DND-41 (cell line): ENCODE measurements around the gene MT1H.

Experiments
- ATAC-seq: fragments of 200-7000 bp; cut with Tn5 transposase; 3 replicates; pipeline ENCODE4 v1.9.1; 2021; ENCODE audit warnings: low read depth; ENCODE audit not compliant: insufficient read depth
- DNase-seq: peaks from one replicate; pipeline ENCODE4 v3.0.0-alpha.2; 2020
- H2AFZ ChIP-seq: 2 replicates; pipeline ENCODE4 v1.6.0; 2012; ENCODE audit warnings: low read depth, low read length
- H3K27ac ChIP-seq: 2 replicates; pipeline ENCODE4 v1.5.1; 2012; ENCODE audit warnings: low read length, inconsistent platforms
- H3K27me3 ChIP-seq: fragments of 200-600 bp; sonication (generic); 2 replicates; pipeline ENCODE4 v1.6.0; 2012; ENCODE audit warnings: low read length, mild to moderate bottlenecking, inconsistent platforms; ENCODE audit not compliant: insufficient read depth, poor library complexity
- H3K36me3 ChIP-seq: 2 replicates; pipeline ENCODE4 v1.5.1; 2012; ENCODE audit warnings: low read length, inconsistent platforms; ENCODE audit not compliant: insufficient read depth
- H3K4me1 ChIP-seq: 2 replicates; pipeline ENCODE4 v1.5.1; 2012; ENCODE audit warnings: mild to moderate bottlenecking, low read length; ENCODE audit not compliant: insufficient read depth
- H3K4me2 ChIP-seq: 2 replicates; pipeline ENCODE4 v1.6.0; 2012; ENCODE audit warnings: mild to moderate bottlenecking, moderate library complexity, low read length, inconsistent platforms; ENCODE audit not compliant: insufficient read depth
- H3K4me3 ChIP-seq, 2 experiments: fragments of 200-600 bp in 1 of 2; shearing (Covaris generic) in 1 of 2; 2 replicates each; pipeline ENCODE4 v1.5.1; 2012 to 2016; ENCODE audit warnings: inconsistent platforms in 2 of 2, low read length in 2 of 2, mild to moderate bottlenecking in 2 of 2, low read depth in 1 of 2, moderate library complexity in 1 of 2
- H3K79me2 ChIP-seq: 2 replicates; pipeline ENCODE4 v1.6.0; 2012; ENCODE audit warnings: low read length, inconsistent platforms; ENCODE audit not compliant: insufficient read depth
- H3K9ac ChIP-seq: 2 replicates; pipeline ENCODE4 v1.6.0; 2012; ENCODE audit warnings: low read depth, mild to moderate bottlenecking, inconsistent platforms, low read length, moderate library complexity
- H3K9me3 ChIP-seq: 2 replicates; pipeline ENCODE4 v1.5.1; 2012; ENCODE audit warnings: low read length, moderate library complexity, mild to moderate bottlenecking, inconsistent platforms; ENCODE audit not compliant: insufficient read depth, severe bottlenecking
- H4K20me1 ChIP-seq: 2 replicates; pipeline ENCODE4 v1.6.0; 2012; ENCODE audit warnings: low read length; ENCODE audit not compliant: insufficient read depth
- CTCF ChIP-seq: IDR thresholded peaks from 2 replicates; pipeline ENCODE4 v1.5.1; 2012; ENCODE audit warnings: borderline replicate concordance, low read length, moderate library complexity, mild to moderate bottlenecking; ENCODE audit not compliant: poor library complexity, severe bottlenecking; ENCODE audit errors: extremely low read depth
- EZH2 ChIP-seq: IDR thresholded peaks from 3 replicates; pipeline ENCODE4 v1.6.1; 2012; ENCODE audit warnings: borderline replicate concordance, low read depth, mild to moderate bottlenecking, moderate library complexity, low read length, inconsistent platforms; ENCODE audit not compliant: severe bottlenecking

Gene MT1H

GRCh38 chr16:56649820-56650219 is 19.8 kb upstream of the MT1H start:
- Histone ChIP-seq H3K4me3 (no peak overlapping the region), H4K20me1 (no peaks in the 10 kb centered on the region), H3K36me3 (no peaks in the 10 kb centered on the region), H2AFZ (no peak overlapping the region), H3K4me1 (no peaks in the 10 kb centered on the region), H3K27ac (no peak overlapping the region), H3K9me3 (no peaks in the 10 kb centered on the region), H3K79me2 (no peaks in the 10 kb centered on the region), H3K9ac (no peak overlapping the region), H3K4me2 (no peak overlapping the region), H3K27me3 (peaks cover 29% of the 10 kb centered on the region)
- ATAC-seq: no peak
- no peak for DNase-seq
- TF ChIP-seq EZH2 (no peak), CTCF (no peak)

GRCh38 chr16:56651586-56651985 is 18.0 kb upstream of the MT1H start, which contains the start of gene MT1B:
MT1B (plus strand) TSS chr16:56651886; CDS start chr16:56651954, 68 bp downstream.
- no peaks in the 10 kb centered on the region for H3K79me2 ChIP-seq
- H3K4me1 ChIP-seq: no peaks in the 10 kb centered on the region
- DNase-seq (no peak), ATAC-seq (no peak)
- H2AFZ ChIP-seq: no peak within 1 kb of the TSS
- H3K9me3 ChIP-seq: no peaks in the 10 kb centered on the region
- H3K36me3 ChIP-seq: no peaks in the 10 kb centered on the region
- H3K27ac ChIP-seq: no peak within 1 kb of the TSS
- TF ChIP-seq EZH2 (no peak), CTCF (no peak)
- H3K9ac ChIP-seq: no peak within 1 kb of the TSS
- no peak within 1 kb of the TSS for H3K4me2 ChIP-seq
- no peak within 1 kb of the TSS for H3K4me3 ChIP-seq
- H4K20me1 ChIP-seq: no peaks in the 10 kb centered on the region
- peaks cover 20% of the 10 kb centered on the region for H3K27me3 ChIP-seq

- no peak for ATAC-seq
Observed at GRCh38 chr16:56652600-56652999, 17.0 kb upstream of the MT1H start.

GRCh38 chr16:56653218-56653617 is 16.4 kb upstream of the MT1H start:
- no peak overlapping the region for H3K4me2 ChIP-seq
- H3K9ac ChIP-seq: no peak overlapping the region
- H3K79me2 ChIP-seq: no peaks in the 10 kb centered on the region
- H3K27ac ChIP-seq: no peak overlapping the region
- H2AFZ ChIP-seq: no peak overlapping the region
- peaks cover 32% of the 10 kb centered on the region for H3K27me3 ChIP-seq
- TF ChIP-seq CTCF (no peak), EZH2 (no peak)
- H3K4me1 ChIP-seq: no peaks in the 10 kb centered on the region
- no peaks in the 10 kb centered on the region for H3K9me3 ChIP-seq
- DNase-seq (no peak), ATAC-seq (no peak)
- H3K36me3 ChIP-seq: no peaks in the 10 kb centered on the region
- H4K20me1 ChIP-seq: no peaks in the 10 kb centered on the region
- no peak overlapping the region for H3K4me3 ChIP-seq

More at GRCh38 chr16:56652600-56652999, 17.0 kb upstream of the MT1H start:
- no peaks in the 10 kb centered on the region for H3K4me1 ChIP-seq
- H4K20me1 ChIP-seq: no peaks in the 10 kb centered on the region
- H3K79me2 ChIP-seq: no peaks in the 10 kb centered on the region
- H3K4me3 ChIP-seq: no peak overlapping the region
- TF ChIP-seq EZH2: no peak
- no peaks in the 10 kb centered on the region for H3K9me3 ChIP-seq
- no peak overlapping the region for H3K9ac ChIP-seq
- DNase-seq: no peak
- H3K4me2 ChIP-seq: no peak overlapping the region
- H3K27ac ChIP-seq: no peak overlapping the region
- no peaks in the 10 kb centered on the region for H3K36me3 ChIP-seq
- H2AFZ ChIP-seq: no peak overlapping the region
- H3K27me3 ChIP-seq: peaks cover 26% of the 10 kb centered on the region
